HepG2 (cell line): ENCODE results near the gene LSM2. TPM values are rescaled to one million over a fixed set of nuclear protein-coding genes. Genes with fewer than 3 reads are reported as not detected.
A peak's percentile ranks its signal among the peaks of the same experiment; 100 is the strongest.

Source experiments
- ATF2 ChIP-seq: sonication (generic); formaldehyde crosslinking; IDR thresholded peaks from 2 replicates; pipeline ENCODE4 v1.4.0; 2020; ENCODE audit warnings: missing genetic modification reagents
- BCL6 ChIP-seq: IDR thresholded peaks from 2 replicates; pipeline ENCODE4 v1.6.1; 2016; ENCODE audit warnings: missing genetic modification reagents, missing compliant biosample characterization
- HNRNPH1 ChIP-seq: fragments of 200-400 bp; formaldehyde crosslinking; optimal IDR thresholded peaks from 2 replicates; pipeline ENCODE3; 2017; ENCODE audit warnings: mild to moderate bottlenecking, low read depth, low read length
- KDM4B ChIP-seq: sonication (generic); formaldehyde crosslinking; IDR thresholded peaks from 2 replicates; pipeline ENCODE4 v1.4.0; 2020; ENCODE audit warnings: missing genetic modification reagents
- KMT2B ChIP-seq: IDR thresholded peaks from 2 replicates; pipeline ENCODE4 v1.6.1; 2016; ENCODE audit warnings: missing genetic modification reagents, missing compliant biosample characterization
- MXD1 ChIP-seq: sonication (generic); formaldehyde crosslinking; IDR thresholded peaks from 2 replicates; pipeline ENCODE4 v1.4.0; 2020; ENCODE audit warnings: mild to moderate bottlenecking, missing genetic modification reagents
- MXI1 ChIP-seq: IDR thresholded peaks from 3 replicates; pipeline ENCODE4 v1.6.1; 2012; ENCODE audit warnings: low read depth, low read length, inconsistent platforms, borderline replicate concordance
- PAXIP1 ChIP-seq: sonication (generic); formaldehyde crosslinking; conservative IDR thresholded peaks from 2 replicates; pipeline ENCODE4 v1.4.0; 2020; ENCODE audit warnings: mild to moderate bottlenecking, missing genetic modification reagents, moderate library complexity
- RAD51 ChIP-seq: fragments of 450-650 bp; IDR thresholded peaks from 2 replicates; pipeline ENCODE4 v1.6.1; 2016; ENCODE audit warnings: borderline replicate concordance
- REXO4 ChIP-seq: sonication (generic); formaldehyde crosslinking; IDR thresholded peaks from 2 replicates; pipeline ENCODE4 v1.8.0; 2022; ENCODE audit warnings: missing genetic modification reagents, mild to moderate bottlenecking, borderline replicate concordance
- TEAD3 ChIP-seq: optimal IDR thresholded peaks from 2 replicates; pipeline ENCODE3; 2016; ENCODE audit warnings: borderline replicate concordance
- YEATS2 ChIP-seq: sonication (generic); formaldehyde crosslinking; IDR thresholded peaks from 2 replicates; pipeline ENCODE4 v1.4.0; 2020; ENCODE audit warnings: missing genetic modification reagents, borderline replicate concordance
- ZBED4 ChIP-seq: sonication (generic); formaldehyde crosslinking; IDR thresholded peaks from 2 replicates; pipeline ENCODE4 v1.4.0; 2020; ENCODE audit warnings: missing genetic modification reagents, borderline replicate concordance
- ZBTB20 ChIP-seq: sonication (generic); formaldehyde crosslinking; IDR thresholded peaks from 2 replicates; pipeline ENCODE4 v1.8.1; 2023; ENCODE audit warnings: missing genetic modification reagents, low read depth, mild to moderate bottlenecking, borderline replicate concordance
- ZFY ChIP-seq: sonication (generic); formaldehyde crosslinking; IDR thresholded peaks from 2 replicates; pipeline ENCODE4 v1.4.0; 2020; ENCODE audit warnings: missing genetic modification reagents
- ZKSCAN1 ChIP-seq: fragments of 150-350 bp; IDR thresholded peaks from 2 replicates; pipeline ENCODE4 v1.6.1; 2014; ENCODE audit warnings: low read length
- ZMYM2 ChIP-seq: sonication (generic); formaldehyde crosslinking; IDR thresholded peaks from 2 replicates; pipeline ENCODE4 v1.8.0; 2022; ENCODE audit warnings: mild to moderate bottlenecking, missing genetic modification reagents
- ZNF20 ChIP-seq: sonication (generic); formaldehyde crosslinking; IDR thresholded peaks from 2 replicates; pipeline ENCODE4 v1.4.0; 2020; ENCODE audit warnings: mild to moderate bottlenecking, moderate library complexity, missing genetic modification reagents
- ZNF660 ChIP-seq: sonication (generic); formaldehyde crosslinking; IDR thresholded peaks from 2 replicates; pipeline ENCODE4 v1.5.1; 2020; ENCODE audit warnings: mild to moderate bottlenecking, low read depth, missing genetic modification reagents, borderline replicate concordance
- polyA plus RNA-seq, 8 experiments: library from polyadenylated mRNA; depleted of rRNA in 3 of 8; stranded (reverse) in 7 of 8; unstranded in 1 of 8; fragments of >200 nt; fragmentation: Illumina TruSeq in 4 of 8; extraction: Trizol in 4 of 8; gene quantifications; 2 replicates each; pipeline versions ENCODE4 v1.2.1 to v1.2.3, GENCODE V29; 2011 to 2016; ENCODE audit warnings: low read depth in 4 of 8, missing spikeins in 1 of 8, mixed read lengths in 1 of 8; ENCODE audit not compliant: insufficient read depth in 1 of 8
- total RNA-seq, 5 experiments: library from RNA; depleted of rRNA; stranded (reverse); fragments of >200 nt; fragmentation: Illumina TruSeq; extraction: Trizol; gene quantifications; 2 replicates each; pipeline ENCODE4 v1.2.3, GENCODE V29; 2016; ENCODE audit warnings: low read depth in 1 of 5

The LSM2 gene
- total and polyA plus RNA-seq, 2 of the 13 experiments (the other 11 are each of a cell fraction or from before 2014, with no cell fraction given): 69.4 to 90.5 TPM

GRCh38 chr6:31769684-31770371 is 36.9 kb downstream of the LSM2 start (continued):
- TF ChIP-seq PAXIP1 (CRISPR knock-in tag) (no peak), MXD1 (CRISPR knock-in tag) (0 out of 2 replicates have a peak, but pooled peaks have one; percentile 56), KDM4B (CRISPR knock-in tag) (peak; percentile 83; the same call in 1 of the 2 replicates), YEATS2 (CRISPR knock-in tag) (peak; percentile 75; the same call in 1 of the 2 replicates), ZNF660 (CRISPR knock-in tag) (no peak), RAD51 (no peak), ZFY (no peak), ZKSCAN1 (no peak), HNRNPH1 (no peak), ATF2 (CRISPR knock-in tag) (peak; percentile 76; the same call in 1 of the 2 replicates), ZMYM2 (peak; percentile 77), BCL6 (CRISPR knock-in tag) (peak; percentile 46), TEAD3 (CRISPR knock-in tag) (peak; percentile 69), KMT2B (0 out of 2 replicates have a peak, but pooled peaks have one; percentile 48), REXO4 (CRISPR knock-in tag) (no peak), ZBED4 (CRISPR knock-in tag) (no peak), ZNF20 (CRISPR knock-in tag) (no peak), ZBTB20 (CRISPR knock-in tag) (no peak), MXI1 (peak; percentile 48; the same call in 1 of the 3 replicates)
